ENCODE data around the gene PNMT. TPM values are rescaled to one million over a fixed set of nuclear protein-coding genes. Genes with fewer than 3 reads are reported as not detected.

The PNMT gene
- polyA plus RNA-seq, 3 donors, result not detected

GRCh38 chr17:39702901-39703893, 34.9 kb downstream of the PNMT start:
- no peak overlapping the region for H3K4me2 ChIP-seq (replicated peaks; ENCODE audit: extremely low read depth, low read length, poor library complexity, severe bottlenecking)
- Mint-ChIP-seq H3K27ac (no peak overlapping the region), H3K4me1 (peaks cover 4% of the 10 kb centered on the region), H3K9me3 (peaks cover 0 to 12% (median 5%) of the 10 kb centered on the region in 7 donors), H3K36me3 (peaks cover 3 to 7% of the 10 kb centered on the region in 2 donors), H3K4me3 (no peak overlapping the region), H3K27me3 (ENCODE audit: low read depth in 3 of 3) (peaks cover 38 to 52% (median 43%) of the 10 kb centered on the region in 3 donors)
- H3K9me3 ChIP-seq (replicated peaks in 1 of 2; ENCODE audit: control insufficient read depth in 1 of 2, insufficient read depth in 1 of 2, low read length in 2 of 2), result peaks cover 0 to 19% of the 10 kb centered on the region in 2 donors
- DNase-seq, result no peak
- no peak for TF ChIP-seq CTCF (IDR thresholded peaks at IDR 0.05)
- WGBS (ENCODE audit: insufficient coverage), result 78% methylated on average over 2 of the region's 12 CpGs
- no peak overlapping the region for H3K4me3 ChIP-seq (replicated peaks in 1 of 3; ENCODE audit: low read depth in 2 of 3, low read length in 3 of 3)
- intact Hi-C loops (cut with micrococcal nuclease), result no loop called here
- peaks cover 29 to 44% of the 10 kb centered on the region in 2 donors for H3K27me3 ChIP-seq (ENCODE audit: control insufficient read depth in 2 of 2, insufficient read depth in 2 of 2, low read length in 2 of 2)
- no peaks in the 10 kb centered on the region for H4K20me1 ChIP-seq (ENCODE audit: insufficient read depth, low read length)
- no peaks in the 10 kb centered on the region for H3K36me3 ChIP-seq (replicated peaks in 1 of 2; ENCODE audit: control insufficient read depth in 1 of 2, insufficient read depth in 2 of 2, low read length in 2 of 2)
- no peaks in the 10 kb centered on the region for H3K79me2 ChIP-seq (ENCODE audit: insufficient read depth, low read length)
- H2AFZ ChIP-seq (ENCODE audit: insufficient read depth, low read depth, low read length, poor library complexity, severe bottlenecking), result no peak overlapping the region
- no peak overlapping the region for H3K9ac ChIP-seq (ENCODE audit: insufficient read depth, low read length, poor library complexity, severe bottlenecking)
- H3K4me1 ChIP-seq (ENCODE audit: control insufficient read depth in 1 of 2, insufficient read depth in 2 of 2, low read length in 2 of 2), result no peaks in the 10 kb centered on the region
- H3K27ac ChIP-seq (ENCODE audit: low read depth in 1 of 2, low read length in 2 of 2), result no peak overlapping the region

GRCh38 chr17:39703913-39704312, 35.7 kb downstream of the PNMT start:
- Histone ChIP-seq H3K27me3 (ENCODE audit: control insufficient read depth in 2 of 2, insufficient read depth in 2 of 2, low read length in 2 of 2) (peaks cover 28 to 39% of the 10 kb centered on the region in 2 donors), H3K4me3 (replicated peaks in 1 of 3; ENCODE audit: low read depth in 2 of 3, low read length in 3 of 3) (no peak overlapping the region), H3K4me2 (replicated peaks; ENCODE audit: extremely low read depth, low read length, poor library complexity, severe bottlenecking) (no peak overlapping the region), H3K4me1 (ENCODE audit: control insufficient read depth in 1 of 2, insufficient read depth in 2 of 2, low read length in 2 of 2) (no peaks in the 10 kb centered on the region), H3K27ac (ENCODE audit: low read depth in 1 of 2, low read length in 2 of 2) (no peak overlapping the region), H3K79me2 (ENCODE audit: insufficient read depth, low read length) (no peaks in the 10 kb centered on the region), H4K20me1 (ENCODE audit: insufficient read depth, low read length) (no peaks in the 10 kb centered on the region), H3K9ac (ENCODE audit: insufficient read depth, low read length, poor library complexity, severe bottlenecking) (no peak overlapping the region), H3K36me3 (replicated peaks in 1 of 2; ENCODE audit: control insufficient read depth in 1 of 2, insufficient read depth in 2 of 2, low read length in 2 of 2) (no peaks in the 10 kb centered on the region), H3K9me3 (replicated peaks in 1 of 2; ENCODE audit: control insufficient read depth in 1 of 2, insufficient read depth in 1 of 2, low read length in 2 of 2) (peaks cover 0 to 19% of the 10 kb centered on the region in 2 donors), H2AFZ (ENCODE audit: insufficient read depth, low read depth, low read length, poor library complexity, severe bottlenecking) (no peak overlapping the region)
- Mint-ChIP-seq H3K4me3 (no peak overlapping the region), H3K36me3 (peaks cover 3 to 7% of the 10 kb centered on the region in 2 donors), H3K9me3 (peaks cover 0 to 12% (median 5%) of the 10 kb centered on the region in 7 donors), H3K4me1 (peaks cover 4% of the 10 kb centered on the region), H3K27ac (no peak overlapping the region), H3K27me3 (ENCODE audit: low read depth in 3 of 3) (peaks cover 30 to 45% (median 36%) of the 10 kb centered on the region in 3 donors)
- DNase-seq, result no peak
- WGBS (ENCODE audit: insufficient coverage), result 80% methylated on average over 2 of the region's 5 CpGs
- intact Hi-C loops (cut with micrococcal nuclease), result no loop called here
- TF ChIP-seq CTCF (IDR thresholded peaks at IDR 0.05), result no peak

Measured in CD14-positive monocyte (primary cell).